GM12872 (cell line): ENCODE data around the gene RAC2.

Source experiments
- TF ChIP-seq, protein P1 (sequence below): IDR thresholded peaks from 3 replicates; pipeline ENCODE4 v1.5.1; 2011; ENCODE audit warnings: low read depth, mild to moderate bottlenecking, low read length, moderate library complexity; ENCODE audit not compliant: insufficient read depth

The RAC2 gene

DNA sequence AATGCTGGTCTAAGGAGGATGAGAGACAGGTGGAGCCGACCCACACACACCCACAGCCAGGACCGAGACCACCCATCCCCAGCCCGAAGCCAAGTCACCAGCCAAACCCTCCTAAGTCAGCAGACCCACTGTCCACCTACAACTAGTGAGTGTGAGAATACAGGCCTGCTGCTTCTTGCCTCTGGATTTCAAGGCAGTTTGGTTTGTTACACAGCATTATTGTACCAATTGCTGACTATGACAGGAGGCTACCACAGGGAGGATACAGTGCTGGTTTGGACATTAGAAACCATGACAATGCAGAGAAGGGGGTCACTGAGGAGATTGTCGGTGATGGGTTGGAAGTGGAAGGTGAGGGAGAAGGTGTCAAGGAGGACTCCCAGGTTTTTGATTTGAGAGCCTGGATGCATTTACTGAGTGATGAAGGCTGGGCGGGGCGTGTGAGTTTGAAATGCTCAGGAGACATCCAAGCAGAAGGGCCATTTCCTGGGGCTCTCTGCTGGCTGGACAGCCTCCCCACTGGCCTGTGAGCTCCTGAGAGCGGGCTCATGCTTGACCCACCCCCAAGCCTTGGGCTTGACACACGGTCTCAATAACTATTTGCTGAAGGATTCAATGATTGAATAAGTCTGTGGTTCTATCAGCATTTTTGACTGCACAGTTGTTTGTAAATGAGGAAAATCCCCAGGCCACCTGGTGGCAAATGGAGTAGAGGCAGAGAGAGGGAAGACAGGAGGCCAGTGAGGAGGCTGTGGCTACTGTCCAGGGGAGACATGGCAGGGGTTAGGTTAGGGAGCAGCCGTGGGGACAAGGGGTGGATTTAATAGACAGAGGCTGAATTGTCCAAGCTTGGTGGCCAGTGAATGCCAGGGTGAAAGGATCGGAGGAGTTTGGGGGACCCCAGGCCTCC is 22.4 kb downstream of the RAC2 start:
- TF ChIP-seq, protein P1, sequence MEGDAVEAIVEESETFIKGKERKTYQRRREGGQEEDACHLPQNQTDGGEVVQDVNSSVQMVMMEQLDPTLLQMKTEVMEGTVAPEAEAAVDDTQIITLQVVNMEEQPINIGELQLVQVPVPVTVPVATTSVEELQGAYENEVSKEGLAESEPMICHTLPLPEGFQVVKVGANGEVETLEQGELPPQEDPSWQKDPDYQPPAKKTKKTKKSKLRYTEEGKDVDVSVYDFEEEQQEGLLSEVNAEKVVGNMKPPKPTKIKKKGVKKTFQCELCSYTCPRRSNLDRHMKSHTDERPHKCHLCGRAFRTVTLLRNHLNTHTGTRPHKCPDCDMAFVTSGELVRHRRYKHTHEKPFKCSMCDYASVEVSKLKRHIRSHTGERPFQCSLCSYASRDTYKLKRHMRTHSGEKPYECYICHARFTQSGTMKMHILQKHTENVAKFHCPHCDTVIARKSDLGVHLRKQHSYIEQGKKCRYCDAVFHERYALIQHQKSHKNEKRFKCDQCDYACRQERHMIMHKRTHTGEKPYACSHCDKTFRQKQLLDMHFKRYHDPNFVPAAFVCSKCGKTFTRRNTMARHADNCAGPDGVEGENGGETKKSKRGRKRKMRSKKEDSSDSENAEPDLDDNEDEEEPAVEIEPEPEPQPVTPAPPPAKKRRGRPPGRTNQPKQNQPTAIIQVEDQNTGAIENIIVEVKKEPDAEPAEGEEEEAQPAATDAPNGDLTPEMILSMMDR = no peak; the same call in 2 of the 3 replicates

DNA sequence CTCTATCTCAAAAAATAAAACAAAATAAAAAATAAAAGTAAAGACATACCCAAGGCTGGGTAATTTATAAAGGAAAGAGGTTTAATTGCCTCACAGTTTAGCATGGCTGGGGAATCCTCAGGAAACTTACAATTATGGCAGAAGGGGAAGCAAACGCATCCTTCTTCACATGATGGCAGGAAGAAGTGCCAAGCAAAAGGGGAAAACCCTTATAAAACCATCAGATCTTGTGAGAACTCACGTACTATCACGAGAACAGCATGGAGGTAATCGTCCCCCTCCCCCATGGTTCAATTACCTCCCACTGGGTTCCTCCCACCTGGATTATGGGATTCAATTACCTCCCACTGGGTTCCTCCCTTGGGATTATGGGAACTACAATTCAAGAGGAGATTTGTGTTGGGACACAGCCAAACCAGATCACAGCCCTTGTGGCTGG is 23.5 kb downstream of the RAC2 start:
- TF ChIP-seq, protein P1 = no peak

DNA sequence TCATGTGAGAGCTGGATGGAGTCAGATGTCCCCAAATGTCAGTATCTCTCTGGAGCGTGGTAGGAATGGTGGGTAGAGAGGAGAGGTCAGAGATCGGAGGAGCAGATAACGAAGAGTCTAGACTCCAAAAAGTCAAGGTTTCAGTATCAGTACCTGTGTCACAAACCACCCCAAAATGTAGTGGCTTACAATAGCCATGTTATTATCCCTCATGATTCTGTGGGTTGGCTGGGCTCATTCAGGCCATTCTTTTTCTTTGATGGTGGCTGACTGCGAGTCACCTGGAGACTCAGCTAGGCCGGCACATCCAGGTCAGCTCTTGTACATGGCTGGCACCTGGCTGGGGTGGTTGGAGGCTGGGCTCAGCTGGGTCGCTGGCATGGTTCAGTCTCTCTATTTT is 24.5 kb downstream of the RAC2 start:
- TF ChIP-seq, protein P1 = no peak

DNA sequence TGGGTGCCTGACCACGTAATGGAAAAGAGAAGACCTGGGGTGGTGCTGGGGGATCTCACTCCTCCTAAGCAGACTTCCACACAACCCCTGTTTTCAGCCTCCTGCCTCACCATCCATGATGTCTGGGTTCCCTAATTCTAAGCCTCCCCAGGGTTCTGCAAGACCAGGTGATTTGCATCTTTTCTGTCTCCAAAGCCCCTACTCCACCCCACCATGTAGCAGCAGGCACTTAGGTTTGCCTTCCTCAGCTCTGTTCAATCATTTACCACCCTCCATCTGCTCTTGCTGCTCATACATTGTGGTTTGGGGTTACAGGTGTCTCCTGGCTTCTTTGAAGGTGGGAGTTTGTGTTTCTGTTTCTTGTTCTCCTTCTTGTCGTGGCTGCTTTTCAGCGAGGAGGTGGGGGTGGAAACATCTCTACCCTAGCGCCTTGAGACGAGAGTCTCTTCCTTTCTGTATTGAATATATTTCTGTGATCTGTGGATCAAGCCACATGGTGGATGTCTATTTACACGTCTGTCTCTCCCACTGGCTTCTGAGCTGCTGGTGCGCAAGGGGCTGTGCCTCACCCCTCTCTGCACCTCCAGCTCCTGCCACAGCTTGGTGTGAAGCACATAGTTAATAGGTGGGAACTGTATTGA is 25.2 kb downstream of the RAC2 start:
- TF ChIP-seq, protein P1 = no peak

DNA sequence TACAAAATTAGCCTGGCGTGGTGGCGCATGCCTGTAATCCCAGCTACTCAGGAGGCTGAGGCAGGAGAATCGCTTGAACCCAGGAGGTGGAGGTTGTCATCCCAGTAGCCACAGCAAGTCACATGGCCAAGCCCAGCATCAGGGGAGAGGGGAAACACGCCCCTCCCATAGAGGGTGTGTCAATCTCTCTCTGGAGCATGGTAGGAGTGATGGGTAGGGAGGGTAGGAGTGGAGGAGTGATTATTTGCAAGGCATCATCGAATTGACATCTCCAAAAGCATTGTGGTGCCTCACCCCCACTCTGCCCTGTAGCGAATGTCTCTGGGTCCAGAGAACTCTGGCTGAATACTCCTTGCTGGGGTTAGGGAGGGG is 25.7 kb downstream of the RAC2 start:
- TF ChIP-seq, protein P1 = no peak

DNA sequence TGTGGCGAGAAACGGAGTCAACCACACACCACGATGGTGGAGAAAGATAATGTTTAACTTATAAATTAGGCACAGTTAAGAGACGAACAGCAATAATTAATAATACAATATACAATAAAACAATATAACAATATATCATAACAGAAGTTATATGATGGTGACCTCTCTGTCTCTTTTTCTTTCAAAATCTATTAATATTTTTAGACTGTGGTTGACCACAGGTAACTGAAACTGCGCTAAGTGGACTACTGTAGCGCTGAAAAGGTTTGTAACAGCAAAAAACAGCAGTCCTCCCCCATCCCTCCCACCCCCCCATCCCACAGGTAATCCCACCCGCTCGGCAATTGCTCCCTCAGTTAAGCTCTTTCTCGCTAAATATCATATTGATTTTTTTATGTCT is 28.2 kb downstream of the RAC2 start:
- TF ChIP-seq, protein P1 = no peak

DNA sequence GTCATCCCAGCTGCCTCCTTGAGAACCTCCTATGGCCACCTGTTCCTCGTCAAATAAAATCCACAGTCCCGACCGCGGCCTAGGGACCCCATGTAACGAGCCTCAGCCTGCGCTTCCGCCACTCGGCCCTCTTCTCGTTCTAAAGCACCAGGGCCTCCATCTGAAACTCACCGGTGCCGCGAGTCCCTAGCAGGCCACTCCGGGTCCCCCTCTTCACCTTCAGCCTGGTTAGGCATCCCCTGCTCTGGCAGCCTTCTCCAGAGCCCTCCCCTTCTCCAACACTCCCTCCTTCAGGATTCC is 29.4 kb downstream of the RAC2 start:
- TF ChIP-seq, protein P1 = no peak
